K562 (cell line): Measurements from ENCODE around the gene PRELID1. TPM values are rescaled to one million over a fixed set of nuclear protein-coding genes. Genes with fewer than 3 reads are reported as not detected.
A peak's percentile ranks its signal among the peaks of the same experiment; 100 is the strongest.

ENCODE experiments used
- GATA2 ChIP-seq: sonication (generic); formaldehyde crosslinking; IDR thresholded peaks from 2 replicates; pipeline ENCODE4 v1.4.0; 2020; ENCODE audit warnings: mild to moderate bottlenecking, missing genetic modification reagents
- MTA1 ChIP-seq: fragments of 450-650 bp; IDR thresholded peaks from 2 replicates; pipeline ENCODE4 v1.6.1; 2017; ENCODE audit warnings: borderline replicate concordance
- NBN ChIP-seq: fragments of 450-650 bp; IDR thresholded peaks from 2 replicates; pipeline ENCODE4 v1.6.1; 2016; ENCODE audit warnings: low read depth, mild to moderate bottlenecking
- NKRF ChIP-seq: fragments of 450-650 bp; IDR thresholded peaks from 2 replicates; pipeline ENCODE4 v1.6.1; 2016; ENCODE audit warnings: borderline replicate concordance
- PKNOX1 ChIP-seq: fragments of 450-650 bp; IDR thresholded peaks from 2 replicates; pipeline ENCODE4 v1.6.1; 2016
- POLR2A ChIP-seq: fragments of 450-650 bp; conservative IDR thresholded peaks from 2 replicates; pipeline ENCODE4 v1.6.1; 2016
- PRDM10 ChIP-seq: fragments of 450-650 bp; IDR thresholded peaks from 2 replicates; pipeline ENCODE4 v1.6.1; 2018; ENCODE audit not compliant: partially characterized antibody
- SAFB2 ChIP-seq: fragments of 200-400 bp; formaldehyde crosslinking; IDR thresholded peaks from 2 replicates; pipeline ENCODE4 v1.6.1; 2018; ENCODE audit warnings: borderline replicate concordance, low read length, low read depth, moderate library complexity; ENCODE audit not compliant: severe bottlenecking
- STAG1 ChIP-seq: sonication (generic); formaldehyde crosslinking; IDR thresholded peaks from 2 replicates; pipeline ENCODE4 v1.5.0; 2020; ENCODE audit warnings: missing genetic modification reagents, borderline replicate concordance
- STAT5B ChIP-seq: fragments of 250-450 bp; sonication (Bioruptor Pico); IDR thresholded peaks from 2 replicates; pipeline ENCODE4 v1.8.0; 2021; ENCODE audit warnings: mild to moderate bottlenecking, inconsistent platforms
- TFAP4 ChIP-seq: sonication (generic); formaldehyde crosslinking; IDR thresholded peaks from 2 replicates; pipeline ENCODE4 v1.8.0; 2022; ENCODE audit warnings: missing genetic modification reagents, mild to moderate bottlenecking, moderate library complexity, borderline replicate concordance
- ZBTB2 ChIP-seq: fragments of 450-650 bp; IDR thresholded peaks from 2 replicates; pipeline ENCODE4 v1.6.1; 2016; ENCODE audit warnings: antibody characterized with exemption
- ZNF224 ChIP-seq: sonication (generic); formaldehyde crosslinking; IDR thresholded peaks from 2 replicates; pipeline ENCODE4 v1.8.0; 2022; ENCODE audit warnings: mild to moderate bottlenecking, missing genetic modification reagents
- ZNF274 ChIP-seq: IDR thresholded peaks from 2 replicates; pipeline ENCODE4 v1.6.1; 2011; ENCODE audit warnings: low read depth, mild to moderate bottlenecking, low read length, moderate library complexity, borderline replicate concordance
- ZNF282 ChIP-seq: sonication (generic); formaldehyde crosslinking; IDR thresholded peaks from 2 replicates; pipeline ENCODE4 v1.8.1; 2023; ENCODE audit warnings: missing genetic modification reagents
- ZNF764 ChIP-seq: fragments of 250-450 bp; sonication (Bioruptor Pico); IDR thresholded peaks from 2 replicates; pipeline ENCODE4 v1.4.0; 2020; ENCODE audit warnings: low read depth, mild to moderate bottlenecking, moderate library complexity
- polyA plus RNA-seq, 8 experiments: library from polyadenylated mRNA; depleted of rRNA in 4 of 8; stranded (reverse) in 5 of 8; unstranded in 3 of 8; fragments of >200 nt; fragmentation: Nextera tagmentation in 2 of 8; fragmentation: Illumina TruSeq in 1 of 8; extraction: Ambion mirVana in 2 of 8; extraction: Trizol in 1 of 8; gene quantifications; 2 replicates each; pipeline versions ENCODE4 v1.2.1 to v1.2.3, GENCODE V29; 2011 to 2014; ENCODE audit warnings: inconsistent platforms in 1 of 8, missing spikeins in 1 of 8
- total RNA-seq, 7 experiments: library from RNA; depleted of rRNA in 6 of 7; stranded (reverse); fragments of >200 nt in 6 of 7; fragmentation: Illumina TruSeq in 2 of 7; extraction: Trizol in 2 of 7; gene quantifications; 2 replicates each; pipeline versions ENCODE4 v1.2.1 to v1.2.3, GENCODE V29; 2011 to 2021; ENCODE audit warnings: low replicate concordance in 1 of 7

PRELID1 gene
- total and polyA plus RNA-seq, 9 of the 15 experiments (the other 6 are each of a cell fraction or from before 2014, with no cell fraction given), result 40.1 to 484 (median 340) TPM

GRCh38 chr5:177309351-177310191 lies 6.0 kb downstream of the PRELID1 start (continued):
- no peak for TF ChIP-seq SAFB2
- 0 out of 2 replicates have a peak, but pooled peaks have one; percentile 23 for TF ChIP-seq STAG1 (CRISPR knock-in tag)
- no peak for TF ChIP-seq ZBTB2
- peak; percentile 32 for TF ChIP-seq PKNOX1
- TF ChIP-seq POLR2A, result no peak
- no peak for TF ChIP-seq NKRF
- no peak for TF ChIP-seq MTA1
- TF ChIP-seq ZNF282, result no peak
- TF ChIP-seq STAT5B (CRISPR knock-in tag), result no peak
- TF ChIP-seq NBN, result no peak
- TF ChIP-seq TFAP4 (CRISPR knock-in tag), result peak; percentile 91
- no peak for TF ChIP-seq PRDM10
- TF ChIP-seq ZNF224 (CRISPR knock-in tag), result no peak
- TF ChIP-seq GATA2 (CRISPR knock-in tag), result 0 out of 2 replicates have a peak, but pooled peaks have one; percentile 32
- no peak for TF ChIP-seq ZNF764 (CRISPR knock-in tag)
- TF ChIP-seq ZNF274, result no peak
